IMR-90 (cell line): ENCODE data around the gene FBXL7.

ENCODE experiments used
- CTCF ChIP-seq: conservative IDR thresholded peaks from 2 replicates; pipeline ENCODE4 v1.5.1; 2012; ENCODE audit warnings: mild to moderate bottlenecking, low read depth, low read length, improper control_type of control experiment
- FOS ChIP-seq: fragments of 150-350 bp; IDR thresholded peaks from 2 replicates; pipeline ENCODE4 v1.6.1; 2016; ENCODE audit warnings: low read depth, low read length

DNA sequence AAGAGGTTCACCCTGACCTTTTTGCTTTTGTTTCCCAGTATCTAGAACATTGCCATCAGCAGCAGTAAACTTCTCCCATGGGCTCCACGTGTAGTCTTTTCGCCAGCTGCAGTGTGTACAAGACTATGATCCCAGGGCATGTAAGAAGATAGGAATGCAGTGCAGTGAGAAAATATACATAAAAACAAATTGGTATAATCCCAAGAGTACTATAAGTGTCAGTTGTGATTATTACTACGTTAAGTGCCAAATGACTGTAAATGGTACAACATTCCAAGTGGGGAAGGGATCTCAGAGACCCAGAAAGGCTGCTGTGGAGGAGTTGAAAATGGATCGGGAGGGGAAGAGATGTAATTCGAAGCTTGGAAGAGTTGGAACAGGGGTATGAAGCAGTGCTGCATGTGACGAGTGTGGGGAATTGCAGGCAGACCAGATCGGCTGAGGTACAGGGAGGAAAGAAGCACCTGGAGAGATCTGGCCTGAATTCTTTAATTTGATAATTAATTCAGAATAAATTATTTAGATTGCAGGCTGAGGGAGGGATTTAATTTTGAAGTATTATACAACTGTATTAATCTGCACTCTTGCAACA lies 95.1 kb downstream of the FBXL7 start:
- TF ChIP-seq CTCF (no peak), FOS (no peak)
